ENCODE results near the gene ALCAM. TPM values are rescaled to one million over a fixed set of nuclear protein-coding genes. Genes with fewer than 3 reads are reported as not detected.

The ALCAM gene
- total RNA-seq, 1 donor from 2014 or later: 54.4 TPM

DNA sequence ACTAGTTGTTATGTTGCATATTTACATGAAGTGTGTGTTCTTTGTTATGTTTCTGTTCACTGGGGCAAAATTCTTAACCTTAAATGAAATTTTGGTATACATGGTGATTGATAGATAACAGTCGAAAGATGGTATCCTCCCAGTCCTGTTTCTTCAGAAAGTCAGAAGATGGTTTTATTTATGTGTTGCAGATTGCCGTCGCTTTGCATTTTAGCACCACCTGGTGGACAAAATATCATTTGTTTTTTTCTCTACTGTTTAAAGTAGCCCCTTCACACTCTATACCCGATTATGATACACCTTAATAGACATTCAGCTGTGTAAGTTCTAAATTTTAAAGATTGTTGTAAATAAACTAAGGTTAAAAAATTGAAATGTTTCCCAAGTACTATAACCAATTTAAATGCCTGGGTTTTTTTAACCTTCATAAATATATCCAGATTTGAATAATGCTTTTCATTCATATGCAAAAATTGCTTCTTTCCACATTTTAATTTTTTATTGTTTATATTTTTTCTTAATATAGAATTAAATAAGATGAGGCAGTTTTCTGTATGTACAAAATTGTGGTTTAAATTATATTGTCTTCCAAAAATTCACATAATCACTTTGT is 152.2 kb downstream of the ALCAM start:
- no peaks in the 10 kb centered on the region for H3K4me1 Mint-ChIP-seq
- Histone ChIP-seq H3K27me3 (no peaks in the 10 kb centered on the region), H3K4me1 (no peaks in the 10 kb centered on the region), H2AFZ (replicated peaks) (no peak overlapping the region), H3F3A (ENCODE audit: low read depth) (no peaks in the 10 kb centered on the region), H3K36me3 (no peaks in the 10 kb centered on the region), H3K79me2 (ENCODE audit: low read depth) (no peaks in the 10 kb centered on the region), H3K9ac (no peak overlapping the region), H3K4me3 (no peak overlapping the region), H3K4me2 (no peak overlapping the region), H3K27ac (no peak overlapping the region), H3K9me3 (ENCODE audit: low read depth) (no peaks in the 10 kb centered on the region), H4K20me1 (ENCODE audit: low read depth) (no peaks in the 10 kb centered on the region)
- H3K27me3 Mint-ChIP-seq (ENCODE audit: insufficient read depth, low read depth): no peaks in the 10 kb centered on the region
- no peaks in the 10 kb centered on the region for H3K9me3 Mint-ChIP-seq
- H3K4me3 Mint-ChIP-seq: no peak overlapping the region
- TF ChIP-seq EZH2 (IDR thresholded peaks at IDR 0.05): no peak
- TF ChIP-seq, protein P1, sequence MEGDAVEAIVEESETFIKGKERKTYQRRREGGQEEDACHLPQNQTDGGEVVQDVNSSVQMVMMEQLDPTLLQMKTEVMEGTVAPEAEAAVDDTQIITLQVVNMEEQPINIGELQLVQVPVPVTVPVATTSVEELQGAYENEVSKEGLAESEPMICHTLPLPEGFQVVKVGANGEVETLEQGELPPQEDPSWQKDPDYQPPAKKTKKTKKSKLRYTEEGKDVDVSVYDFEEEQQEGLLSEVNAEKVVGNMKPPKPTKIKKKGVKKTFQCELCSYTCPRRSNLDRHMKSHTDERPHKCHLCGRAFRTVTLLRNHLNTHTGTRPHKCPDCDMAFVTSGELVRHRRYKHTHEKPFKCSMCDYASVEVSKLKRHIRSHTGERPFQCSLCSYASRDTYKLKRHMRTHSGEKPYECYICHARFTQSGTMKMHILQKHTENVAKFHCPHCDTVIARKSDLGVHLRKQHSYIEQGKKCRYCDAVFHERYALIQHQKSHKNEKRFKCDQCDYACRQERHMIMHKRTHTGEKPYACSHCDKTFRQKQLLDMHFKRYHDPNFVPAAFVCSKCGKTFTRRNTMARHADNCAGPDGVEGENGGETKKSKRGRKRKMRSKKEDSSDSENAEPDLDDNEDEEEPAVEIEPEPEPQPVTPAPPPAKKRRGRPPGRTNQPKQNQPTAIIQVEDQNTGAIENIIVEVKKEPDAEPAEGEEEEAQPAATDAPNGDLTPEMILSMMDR (IDR thresholded peaks at IDR 0.05): peak; percentile 81
- no peaks in the 10 kb centered on the region for H3K36me3 Mint-ChIP-seq
- no peak overlapping the region for H3K27ac Mint-ChIP-seq
- peak; percentile 67 for DNase-seq (ENCODE audit: low spot score)

DNA sequence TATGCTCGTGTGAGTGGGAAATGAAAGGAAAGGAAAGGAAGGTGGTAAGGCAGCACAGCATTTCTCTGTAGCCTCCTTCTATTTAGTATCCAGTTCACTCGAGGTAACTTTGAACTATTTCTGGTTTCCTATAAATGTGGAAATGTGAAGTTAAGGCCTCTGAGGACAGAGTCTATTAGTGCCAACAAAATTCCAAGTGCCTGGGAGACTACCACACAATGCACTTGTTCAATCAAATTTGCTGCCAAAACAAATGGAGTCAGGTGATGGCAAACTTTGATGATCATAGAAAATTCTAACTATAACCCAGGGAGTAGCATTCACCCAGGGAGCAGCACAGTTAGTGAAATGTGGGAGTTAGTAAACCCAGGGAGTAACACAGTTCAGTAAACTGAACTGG is 155.1 kb downstream of the ALCAM start:
- Mint-ChIP-seq H3K27me3 (ENCODE audit: insufficient read depth, low read depth) (no peaks in the 10 kb centered on the region), H3K9me3 (no peaks in the 10 kb centered on the region), H3K27ac (no peak overlapping the region), H3K4me3 (no peak overlapping the region), H3K4me1 (peaks cover 10% of the 10 kb centered on the region), H3K36me3 (no peaks in the 10 kb centered on the region)
- no peaks in the 10 kb centered on the region for H3F3A ChIP-seq (ENCODE audit: low read depth)
- no peak overlapping the region for H3K4me3 ChIP-seq
- no peaks in the 10 kb centered on the region for H3K4me1 ChIP-seq
- no peak overlapping the region for H3K4me2 ChIP-seq
- TF ChIP-seq EZH2 (IDR thresholded peaks at IDR 0.05): no peak
- TF ChIP-seq, protein P1 (IDR thresholded peaks at IDR 0.05): no peak
- TF ChIP-seq EZH2phosphoT487 (IDR thresholded peaks at IDR 0.05): no peak
- no peak overlapping the region for H3K27ac ChIP-seq
- no peaks in the 10 kb centered on the region for H4K20me1 ChIP-seq (ENCODE audit: low read depth)
- H3K9me3 ChIP-seq (ENCODE audit: low read depth): no peaks in the 10 kb centered on the region
- H3K9ac ChIP-seq: no peak overlapping the region
- no peaks in the 10 kb centered on the region for H3K79me2 ChIP-seq (ENCODE audit: low read depth)
- H3K36me3 ChIP-seq: no peaks in the 10 kb centered on the region
- DNase-seq (ENCODE audit: low spot score): no peak
- no peak overlapping the region for H2AFZ ChIP-seq (replicated peaks)
- no peaks in the 10 kb centered on the region for H3K27me3 ChIP-seq

DNA sequence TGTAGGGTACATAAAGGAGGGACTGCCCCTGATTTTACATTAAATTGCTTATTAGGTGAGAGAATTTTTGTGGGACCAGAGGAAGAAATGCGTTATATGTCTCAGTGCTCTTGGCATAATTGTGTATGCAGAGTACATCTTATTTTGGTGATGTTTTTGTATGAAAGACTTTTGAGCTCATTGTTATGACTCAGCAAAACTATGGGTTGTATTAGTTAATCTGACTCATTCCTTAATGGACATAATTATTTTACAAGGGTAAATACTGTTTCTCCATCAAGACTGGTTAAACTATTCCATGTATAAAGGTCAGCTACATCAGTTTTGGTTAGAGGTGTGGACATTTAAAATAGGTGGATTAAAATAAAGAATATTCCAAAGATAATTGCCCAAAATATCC is 156.8 kb downstream of the ALCAM start:
- H3K9me3 ChIP-seq (ENCODE audit: low read depth): no peaks in the 10 kb centered on the region
- H3K27me3 Mint-ChIP-seq (ENCODE audit: insufficient read depth, low read depth): peaks cover 2% of the 10 kb centered on the region
- H3K79me2 ChIP-seq (ENCODE audit: low read depth): no peaks in the 10 kb centered on the region
- H3K27ac Mint-ChIP-seq: no peak overlapping the region
- no peak overlapping the region for H3K4me2 ChIP-seq
- no peaks in the 10 kb centered on the region for H3K36me3 Mint-ChIP-seq
- TF ChIP-seq EZH2 (IDR thresholded peaks at IDR 0.05) (no peak), EZH2phosphoT487 (IDR thresholded peaks at IDR 0.05) (no peak)
- TF ChIP-seq, protein P1 (IDR thresholded peaks at IDR 0.05): no peak
- no peaks in the 10 kb centered on the region for H3K27me3 ChIP-seq
- H3K9me3 Mint-ChIP-seq: no peaks in the 10 kb centered on the region
- H3K36me3 ChIP-seq: no peaks in the 10 kb centered on the region
- no peaks in the 10 kb centered on the region for H3K4me1 ChIP-seq
- no peak overlapping the region for H3K27ac ChIP-seq
- H3K4me1 Mint-ChIP-seq: peaks cover 11% of the 10 kb centered on the region
- no peak overlapping the region for H3K4me3 ChIP-seq
- no peaks in the 10 kb centered on the region for H4K20me1 ChIP-seq (ENCODE audit: low read depth)
- no peaks in the 10 kb centered on the region for H3F3A ChIP-seq (ENCODE audit: low read depth)
- no peak overlapping the region for H3K9ac ChIP-seq
- H3K4me3 Mint-ChIP-seq: no peak overlapping the region
- DNase-seq (ENCODE audit: low spot score): no peak
- H2AFZ ChIP-seq (replicated peaks): no peak overlapping the region
